ELF-1 (cell line): ENCODE results near the gene SH3BP4.

Experiments used
- DNase-seq: peaks from one replicate; pipeline ENCODE4 v3.0.0-alpha.2; 2016; ENCODE audit warnings: low read depth, low spot score

SH3BP4 gene

GRCh38 chr2:234951664-234952269 lies at the start of gene SH3BP4:
Gene SH3BP4, plus strand, starts transcription at chr2:234952017. Its CDS starts 82,986 bp downstream, at chr2:235035003.
- DNase-seq = peak; percentile 53

GRCh38 chr2:234904785-234905184 lies 47.0 kb upstream of the SH3BP4 start:
- no peak for DNase-seq

GRCh38 chr2:234905547-234906265 lies 46.1 kb upstream of the SH3BP4 start:
- no peak for DNase-seq

- DNase-seq = no peak
Observed at GRCh38 chr2:234910186-234910679, 41.6 kb upstream of the SH3BP4 start.

- peak; percentile 31 for DNase-seq
Observed at GRCh38 chr2:234911271-234911670, 40.5 kb upstream of the SH3BP4 start.

GRCh38 chr2:234912437-234912836 lies 39.4 kb upstream of the SH3BP4 start:
- no peak for DNase-seq

- no peak for DNase-seq
Observed at GRCh38 chr2:234913208-234913626, 38.6 kb upstream of the SH3BP4 start.

GRCh38 chr2:234914371-234915154 lies 37.3 kb upstream of the SH3BP4 start:
- DNase-seq = no peak

- DNase-seq = no peak
Observed at GRCh38 chr2:234916674-234917073, 35.1 kb upstream of the SH3BP4 start.

GRCh38 chr2:234917211-234917975 lies 34.4 kb upstream of the SH3BP4 start:
- no peak for DNase-seq

- DNase-seq = no peak
Observed at GRCh38 chr2:234919711-234920110, 32.1 kb upstream of the SH3BP4 start.

GRCh38 chr2:234920836-234921235 lies 31.0 kb upstream of the SH3BP4 start:
- DNase-seq = no peak

GRCh38 chr2:234929002-234929401 lies 22.8 kb upstream of the SH3BP4 start:
- peak; percentile 47 for DNase-seq

GRCh38 chr2:234930397-234930796 lies 21.4 kb upstream of the SH3BP4 start:
- DNase-seq = no peak

GRCh38 chr2:234931371-234931770 lies 20.4 kb upstream of the SH3BP4 start:
- DNase-seq = no peak

GRCh38 chr2:234932591-234933168 lies 19.1 kb upstream of the SH3BP4 start:
- DNase-seq = peak; percentile 81

- no peak for DNase-seq
Observed at GRCh38 chr2:234935311-234935710, 16.5 kb upstream of the SH3BP4 start.

GRCh38 chr2:234939576-234939975 lies 12.2 kb upstream of the SH3BP4 start:
- DNase-seq = no peak

- no peak for DNase-seq
Observed at GRCh38 chr2:234939996-234940395, 11.8 kb upstream of the SH3BP4 start.

- no peak for DNase-seq
Observed at GRCh38 chr2:234940527-234940926, 11.3 kb upstream of the SH3BP4 start.

GRCh38 chr2:234945339-234945873 lies 6.4 kb upstream of the SH3BP4 start:
- no peak for DNase-seq
